Mesothelial cell of epicardium (in vitro differentiated cells): ENCODE data around the gene HAND1. TPM values are rescaled to one million over a fixed set of nuclear protein-coding genes. Genes with fewer than 3 reads are reported as not detected.

Experiments
- DNase-seq, 2 experiments: peaks; one replicate each; pipeline ENCODE4 v3.0.0; 2021; ENCODE audit warnings: low spot score in 2 of 2; ENCODE audit not compliant: unreplicated experiment in 2 of 2
- H3K27ac Mint-ChIP-seq: 2 replicates; pipeline ENCODE4 v1.8.0; 2021; ENCODE audit warnings: mixed read lengths
- H3K27me3 Mint-ChIP-seq: 2 replicates; pipeline ENCODE4 v1.8.0; 2021; ENCODE audit warnings: low read depth, mixed read lengths
- H3K36me3 Mint-ChIP-seq: 2 replicates; pipeline ENCODE4 v1.8.0; 2021; ENCODE audit warnings: mixed read lengths
- H3K4me1 Mint-ChIP-seq: 2 replicates; pipeline ENCODE4 v1.8.0; 2021; ENCODE audit warnings: mixed read lengths
- H3K4me3 Mint-ChIP-seq: 2 replicates; pipeline ENCODE4 v1.8.0; 2021; ENCODE audit warnings: mild to moderate bottlenecking, moderate library complexity, mixed read lengths
- H3K9me3 Mint-ChIP-seq: 2 replicates; pipeline ENCODE4 v1.8.0; 2021; ENCODE audit warnings: mixed read lengths
- total RNA-seq: library from RNA; stranded (reverse); gene quantifications from 3 replicates; pipeline ENCODE4 v1.2.1, GENCODE V29; 2021
- TF ChIP-seq, protein P1 (sequence below): fragments of 200-600 bp; sonication (generic); IDR thresholded peaks from one replicate; pipeline ENCODE4 v1.5.0; 2021; ENCODE audit warnings: antibody characterized with exemption; ENCODE audit not compliant: unreplicated experiment

HAND1 gene
- total RNA-seq, 1 donor from 2014 or later, result 16.9 TPM

DNA sequence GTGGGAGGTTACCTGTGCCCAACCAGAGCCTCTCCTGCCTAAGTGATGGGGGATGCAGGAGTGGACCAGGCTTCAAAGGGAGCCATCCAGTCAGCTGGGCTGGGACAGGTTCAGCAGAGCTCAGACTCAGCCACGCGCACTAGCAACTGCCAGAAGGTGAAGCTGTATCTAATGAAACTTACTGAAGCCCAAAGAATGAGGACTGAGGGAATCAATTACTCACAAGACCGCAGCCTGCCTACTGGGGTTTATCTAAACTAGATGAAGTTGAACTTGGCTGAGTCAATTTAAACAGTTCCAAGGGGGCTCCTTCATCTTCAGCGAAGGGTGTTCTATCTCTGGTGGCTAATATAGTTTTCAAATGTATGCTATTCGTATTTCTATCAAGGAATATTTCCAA lies 11.4 kb downstream of the HAND1 start:
- peaks cover 31% of the 10 kb centered on the region for H3K4me1 Mint-ChIP-seq
- H3K36me3 Mint-ChIP-seq, result no peaks in the 10 kb centered on the region
- no peak overlapping the region for H3K27ac Mint-ChIP-seq
- H3K9me3 Mint-ChIP-seq, result no peaks in the 10 kb centered on the region
- DNase-seq, result no peak
- H3K27me3 Mint-ChIP-seq, result peaks cover 6% of the 10 kb centered on the region
- H3K4me3 Mint-ChIP-seq, result no peak overlapping the region
- TF ChIP-seq, protein P1, sequence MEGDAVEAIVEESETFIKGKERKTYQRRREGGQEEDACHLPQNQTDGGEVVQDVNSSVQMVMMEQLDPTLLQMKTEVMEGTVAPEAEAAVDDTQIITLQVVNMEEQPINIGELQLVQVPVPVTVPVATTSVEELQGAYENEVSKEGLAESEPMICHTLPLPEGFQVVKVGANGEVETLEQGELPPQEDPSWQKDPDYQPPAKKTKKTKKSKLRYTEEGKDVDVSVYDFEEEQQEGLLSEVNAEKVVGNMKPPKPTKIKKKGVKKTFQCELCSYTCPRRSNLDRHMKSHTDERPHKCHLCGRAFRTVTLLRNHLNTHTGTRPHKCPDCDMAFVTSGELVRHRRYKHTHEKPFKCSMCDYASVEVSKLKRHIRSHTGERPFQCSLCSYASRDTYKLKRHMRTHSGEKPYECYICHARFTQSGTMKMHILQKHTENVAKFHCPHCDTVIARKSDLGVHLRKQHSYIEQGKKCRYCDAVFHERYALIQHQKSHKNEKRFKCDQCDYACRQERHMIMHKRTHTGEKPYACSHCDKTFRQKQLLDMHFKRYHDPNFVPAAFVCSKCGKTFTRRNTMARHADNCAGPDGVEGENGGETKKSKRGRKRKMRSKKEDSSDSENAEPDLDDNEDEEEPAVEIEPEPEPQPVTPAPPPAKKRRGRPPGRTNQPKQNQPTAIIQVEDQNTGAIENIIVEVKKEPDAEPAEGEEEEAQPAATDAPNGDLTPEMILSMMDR, result no peak

DNA sequence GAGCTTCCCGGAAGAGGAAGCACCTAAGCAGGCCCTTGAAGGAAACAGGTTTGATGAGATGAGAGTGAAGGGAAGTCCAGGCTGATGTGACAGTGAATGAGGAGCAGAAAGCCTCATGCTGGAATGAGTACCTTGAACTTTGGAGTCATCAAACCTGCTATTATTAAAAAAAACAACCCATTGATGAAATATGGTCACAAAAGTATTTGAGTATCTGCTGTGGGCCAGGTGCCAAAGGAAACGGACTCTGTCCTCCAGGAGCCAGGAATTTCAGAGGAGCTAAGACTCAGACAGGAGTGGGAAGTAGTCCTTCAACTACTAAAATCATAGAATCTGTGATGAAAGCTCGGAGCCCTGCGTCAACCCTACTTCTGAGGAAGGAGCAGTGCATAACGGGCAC lies 11.9 kb downstream of the HAND1 start:
- Mint-ChIP-seq H3K4me3 (no peak overlapping the region), H3K9me3 (no peaks in the 10 kb centered on the region), H3K4me1 (peaks cover 28% of the 10 kb centered on the region), H3K36me3 (no peaks in the 10 kb centered on the region), H3K27ac (no peak overlapping the region), H3K27me3 (peaks cover 6% of the 10 kb centered on the region)
- TF ChIP-seq, protein P1, result no peak
- DNase-seq, result no peak

DNA sequence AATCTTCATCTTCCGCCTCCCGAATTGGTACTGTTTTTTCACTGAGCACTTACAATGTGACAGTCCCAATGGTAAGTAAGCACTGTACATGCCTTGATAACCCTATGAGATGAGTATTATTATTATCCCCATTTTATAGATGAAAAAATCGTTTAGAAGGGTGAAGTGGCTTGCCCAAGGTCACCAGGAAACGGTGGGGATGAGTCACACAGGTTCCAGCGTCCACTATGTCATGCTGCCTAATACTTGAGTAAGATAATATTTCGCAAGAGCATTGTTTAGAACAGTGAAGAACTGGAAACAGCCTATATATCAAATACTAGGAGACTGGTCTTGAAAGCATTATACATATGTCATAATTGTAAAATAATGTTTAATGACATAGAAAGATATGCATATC lies 12.9 kb downstream of the HAND1 start:
- no peak for DNase-seq
- Mint-ChIP-seq H3K36me3 (no peaks in the 10 kb centered on the region), H3K4me1 (peaks cover 18% of the 10 kb centered on the region), H3K9me3 (no peaks in the 10 kb centered on the region), H3K4me3 (no peak overlapping the region), H3K27me3 (no peaks in the 10 kb centered on the region), H3K27ac (no peak overlapping the region)
- TF ChIP-seq, protein P1, result no peak

DNA sequence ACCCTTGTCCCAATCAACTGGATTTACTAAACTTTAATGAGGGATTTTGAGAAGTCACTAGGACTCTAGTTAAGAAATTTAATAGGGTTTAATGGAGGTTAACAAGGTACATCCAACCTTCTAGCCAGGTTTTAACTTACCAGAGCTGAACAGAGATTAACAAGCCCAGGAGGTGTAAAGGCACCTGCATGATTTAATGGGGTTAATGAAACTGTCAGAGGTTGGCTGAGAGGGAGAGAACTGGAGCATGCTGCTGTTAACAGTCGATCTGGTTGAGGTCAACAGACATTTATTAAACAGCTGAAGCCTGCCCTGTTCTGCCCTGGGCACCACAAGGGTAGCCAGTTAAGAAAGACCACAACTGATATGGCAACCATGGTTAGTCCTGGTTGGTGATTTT lies 13.6 kb downstream of the HAND1 start:
- H3K36me3 Mint-ChIP-seq, result no peaks in the 10 kb centered on the region
- H3K9me3 Mint-ChIP-seq, result no peaks in the 10 kb centered on the region
- no peak overlapping the region for H3K4me3 Mint-ChIP-seq
- DNase-seq, result no peak
- no peaks in the 10 kb centered on the region for H3K27me3 Mint-ChIP-seq
- no peak overlapping the region for H3K27ac Mint-ChIP-seq
- TF ChIP-seq, protein P1, result no peak
- H3K4me1 Mint-ChIP-seq, result peaks cover 15% of the 10 kb centered on the region

DNA sequence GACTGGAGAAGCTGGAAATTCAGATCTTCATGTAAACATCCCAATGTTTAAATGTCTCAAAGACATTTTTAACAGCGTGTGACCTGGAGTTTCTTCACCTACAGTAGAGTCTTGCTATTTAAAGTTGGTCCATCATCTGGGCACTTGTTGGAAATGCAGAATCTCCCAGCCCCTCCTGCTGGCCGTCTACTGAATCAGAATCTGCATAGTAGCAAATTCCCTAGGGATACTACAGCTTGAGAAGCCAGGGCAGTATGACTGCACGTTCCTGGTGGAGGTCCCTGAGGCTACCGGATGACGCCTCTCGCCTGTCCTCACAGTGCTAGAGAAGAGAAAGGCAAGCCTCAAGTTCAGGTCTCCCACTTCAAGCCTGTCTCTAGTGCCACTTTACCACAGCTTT lies 16.5 kb downstream of the HAND1 start:
- peaks cover 8% of the 10 kb centered on the region for H3K4me1 Mint-ChIP-seq
- H3K27ac Mint-ChIP-seq, result no peak overlapping the region
- H3K27me3 Mint-ChIP-seq, result no peaks in the 10 kb centered on the region
- H3K4me3 Mint-ChIP-seq, result no peak overlapping the region
- no peaks in the 10 kb centered on the region for H3K9me3 Mint-ChIP-seq
- H3K36me3 Mint-ChIP-seq, result peaks cover 12% of the 10 kb centered on the region
- TF ChIP-seq, protein P1, result no peak
- no peak for DNase-seq

DNA sequence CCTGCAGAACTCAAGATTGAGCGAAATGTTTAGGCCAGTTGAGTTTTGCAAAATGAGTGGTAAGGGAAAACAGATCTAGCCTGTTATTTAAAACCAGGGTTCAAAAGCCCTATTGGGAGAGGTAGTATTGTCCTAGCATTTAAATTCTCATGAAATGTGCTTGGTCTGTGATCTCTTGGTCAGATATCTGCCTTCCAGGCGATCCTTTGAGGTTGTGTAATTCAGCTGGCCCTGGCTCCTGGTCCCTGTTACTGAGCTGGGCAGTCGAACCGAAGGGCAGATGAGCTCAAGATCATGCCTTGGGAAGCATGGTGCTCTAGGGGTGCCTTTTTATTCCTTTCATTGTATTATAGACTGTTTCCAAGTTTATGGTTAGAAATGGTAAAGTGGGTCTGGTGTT lies 17.9 kb downstream of the HAND1 start:
- H3K4me3 Mint-ChIP-seq, result no peak overlapping the region
- TF ChIP-seq, protein P1, result no peak
- no peak for DNase-seq
- no peaks in the 10 kb centered on the region for H3K4me1 Mint-ChIP-seq
- H3K9me3 Mint-ChIP-seq, result no peaks in the 10 kb centered on the region
- no peaks in the 10 kb centered on the region for H3K27me3 Mint-ChIP-seq
- H3K36me3 Mint-ChIP-seq, result peaks cover 21% of the 10 kb centered on the region
- no peak overlapping the region for H3K27ac Mint-ChIP-seq
